ENCODE measurements around the gene NXN. TPM values are rescaled to one million over a fixed set of nuclear protein-coding genes. Genes with fewer than 3 reads are reported as not detected.

NXN gene
- total RNA-seq, 2 experiments from 2014 or later, result 0.14 to 0.70 TPM

GRCh38 chr17:969811-970355 is 9.7 kb downstream of the NXN start:
- no peaks in the 10 kb centered on the region for H3K4me1 Mint-ChIP-seq
- peaks cover 34% of the 10 kb centered on the region for H3K27me3 Mint-ChIP-seq
- no peak overlapping the region for H3K27ac Mint-ChIP-seq
- ATAC-seq (no peak), DNase-seq (no peak)
- no peaks in the 10 kb centered on the region for H3K36me3 Mint-ChIP-seq
- CTCF ChIA-PET, result interaction anchor here (0.7 to 0.8 kb wide), 2 partner anchors 10 to 11 kb away, joined by 3 to 4 read pairs; no protein-coding TSS in a partner anchor
- H3K9me3 Mint-ChIP-seq (ENCODE audit: low read depth), result no peaks in the 10 kb centered on the region
- H3K4me3 Mint-ChIP-seq, result no peak overlapping the region

- H3K27me3 Mint-ChIP-seq, result peaks cover 38% of the 10 kb centered on the region
- no peaks in the 10 kb centered on the region for H3K36me3 Mint-ChIP-seq
- CTCF ChIA-PET, result no interaction called here
- no peak overlapping the region for H3K27ac Mint-ChIP-seq
- ATAC-seq (no peak), DNase-seq (no peak)
- no peaks in the 10 kb centered on the region for H3K4me1 Mint-ChIP-seq
- no peaks in the 10 kb centered on the region for H3K9me3 Mint-ChIP-seq (ENCODE audit: low read depth)
- no peak overlapping the region for H3K4me3 Mint-ChIP-seq
These were observed 10.5 kb downstream of the NXN start for GRCh38 chr17:968812-969730.

DNA sequence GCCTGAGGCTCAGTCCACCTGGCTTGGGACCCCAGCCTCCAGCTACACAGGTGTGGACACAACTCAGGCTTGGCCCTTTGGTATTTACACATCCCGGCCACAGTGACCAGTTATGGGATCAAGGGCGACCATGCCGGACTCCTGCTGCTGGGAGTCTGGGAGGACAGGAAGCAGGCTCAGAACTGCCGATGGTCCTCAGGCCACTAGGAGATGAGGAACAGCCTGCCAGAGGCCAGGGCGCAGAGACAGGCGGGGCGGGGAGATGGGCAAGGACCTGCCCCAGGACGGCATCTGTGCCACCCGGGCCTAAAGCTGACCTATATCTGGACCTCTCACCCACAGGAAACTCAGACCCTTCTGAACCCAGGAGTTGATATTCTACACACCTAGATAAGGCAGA is 12.5 kb downstream of the NXN start:
- DNase-seq (no peak), ATAC-seq (no peak)
- Mint-ChIP-seq H3K27me3 (peaks cover 45% of the 10 kb centered on the region), H3K4me1 (no peaks in the 10 kb centered on the region), H3K36me3 (no peaks in the 10 kb centered on the region), H3K27ac (no peak overlapping the region), H3K9me3 (ENCODE audit: low read depth) (no peaks in the 10 kb centered on the region), H3K4me3 (no peak overlapping the region)
- CTCF ChIA-PET, result no interaction called here

- Mint-ChIP-seq H3K36me3 (no peaks in the 10 kb centered on the region), H3K9me3 (ENCODE audit: low read depth) (no peaks in the 10 kb centered on the region), H3K4me3 (no peak overlapping the region), H3K4me1 (no peaks in the 10 kb centered on the region), H3K27ac (no peak overlapping the region), H3K27me3 (peaks cover 41% of the 10 kb centered on the region)
- ATAC-seq, result no peak
- CTCF ChIA-PET, result interaction anchor here (1.5 kb wide), 1 partner anchor 15 kb away, joined by 5 read pairs; no protein-coding TSS in a partner anchor
- no peak for DNase-seq
These were observed 14.1 kb downstream of the NXN start for GRCh38 chr17:965311-965989.

DNA sequence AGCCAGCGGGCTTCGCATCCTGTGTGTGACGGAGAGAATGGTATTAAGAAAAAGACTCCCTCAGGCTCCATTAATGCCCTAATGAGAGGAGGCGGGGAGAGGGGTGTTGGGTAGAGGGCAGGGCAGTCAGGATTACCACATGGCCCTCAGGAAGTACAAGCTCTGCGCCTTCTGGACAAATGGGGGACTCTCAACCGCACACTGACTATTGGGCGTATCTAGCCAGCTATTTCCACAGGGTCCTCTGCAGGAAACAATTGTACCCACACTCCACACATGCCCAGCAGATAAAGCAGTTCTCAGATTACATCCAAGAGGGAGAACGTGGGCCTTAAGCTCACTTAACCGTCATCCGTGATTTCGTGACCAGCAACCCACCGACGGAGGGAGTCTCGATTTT is 14.7 kb downstream of the NXN start:
- Mint-ChIP-seq H3K4me1 (no peaks in the 10 kb centered on the region), H3K27me3 (peaks cover 35% of the 10 kb centered on the region)
- CTCF ChIA-PET, result interaction anchor here (1.5 kb wide), 1 partner anchor 16 kb away, joined by 5 read pairs; no protein-coding TSS in a partner anchor

GRCh38 chr17:962670-963069 is 16.9 kb downstream of the NXN start:
- CTCF ChIA-PET, result no interaction called here
- H3K27me3 Mint-ChIP-seq, result peaks cover 24% of the 10 kb centered on the region
- DNase-seq (no peak), ATAC-seq (no peak)
- H3K9me3 Mint-ChIP-seq (ENCODE audit: low read depth), result no peaks in the 10 kb centered on the region
- no peaks in the 10 kb centered on the region for H3K4me1 Mint-ChIP-seq
- H3K27ac Mint-ChIP-seq, result no peak overlapping the region
- no peaks in the 10 kb centered on the region for H3K36me3 Mint-ChIP-seq
- no peak overlapping the region for H3K4me3 Mint-ChIP-seq

More for the DNA sequence above, 14.7 kb downstream of the NXN start:
- no peak overlapping the region for H3K4me3 Mint-ChIP-seq
- DNase-seq (no peak), ATAC-seq (no peak)
- no peaks in the 10 kb centered on the region for H3K9me3 Mint-ChIP-seq (ENCODE audit: low read depth)
- H3K36me3 Mint-ChIP-seq, result no peaks in the 10 kb centered on the region
- H3K27ac Mint-ChIP-seq, result no peak overlapping the region

DNA sequence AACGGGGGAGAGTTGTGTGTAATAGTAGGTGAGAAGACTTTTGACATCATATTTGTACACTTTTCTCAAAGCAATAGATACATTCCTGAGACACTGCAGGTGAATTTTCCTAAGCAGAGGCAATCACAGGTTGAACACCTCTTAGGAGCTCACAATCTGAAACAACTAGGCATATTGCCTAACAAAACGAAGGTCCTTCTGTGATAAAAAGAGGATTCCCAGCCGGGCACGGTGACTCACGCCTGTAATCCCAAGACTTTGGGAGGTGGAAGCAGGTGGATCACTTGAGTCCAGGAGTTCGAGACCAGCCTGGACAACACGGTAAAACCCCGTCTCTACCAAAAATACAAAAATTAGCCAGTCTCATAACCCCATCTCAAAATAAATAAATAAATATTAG is 17.4 kb downstream of the NXN start:
- H3K9me3 Mint-ChIP-seq (ENCODE audit: low read depth), result no peaks in the 10 kb centered on the region
- H3K4me1 Mint-ChIP-seq, result no peaks in the 10 kb centered on the region
- no peak for DNase-seq
- peaks cover 24% of the 10 kb centered on the region for H3K27me3 Mint-ChIP-seq
- no peak overlapping the region for H3K27ac Mint-ChIP-seq
- no peaks in the 10 kb centered on the region for H3K36me3 Mint-ChIP-seq
- no peak overlapping the region for H3K4me3 Mint-ChIP-seq
- ATAC-seq, result no peak
- CTCF ChIA-PET, result no interaction called here

DNA sequence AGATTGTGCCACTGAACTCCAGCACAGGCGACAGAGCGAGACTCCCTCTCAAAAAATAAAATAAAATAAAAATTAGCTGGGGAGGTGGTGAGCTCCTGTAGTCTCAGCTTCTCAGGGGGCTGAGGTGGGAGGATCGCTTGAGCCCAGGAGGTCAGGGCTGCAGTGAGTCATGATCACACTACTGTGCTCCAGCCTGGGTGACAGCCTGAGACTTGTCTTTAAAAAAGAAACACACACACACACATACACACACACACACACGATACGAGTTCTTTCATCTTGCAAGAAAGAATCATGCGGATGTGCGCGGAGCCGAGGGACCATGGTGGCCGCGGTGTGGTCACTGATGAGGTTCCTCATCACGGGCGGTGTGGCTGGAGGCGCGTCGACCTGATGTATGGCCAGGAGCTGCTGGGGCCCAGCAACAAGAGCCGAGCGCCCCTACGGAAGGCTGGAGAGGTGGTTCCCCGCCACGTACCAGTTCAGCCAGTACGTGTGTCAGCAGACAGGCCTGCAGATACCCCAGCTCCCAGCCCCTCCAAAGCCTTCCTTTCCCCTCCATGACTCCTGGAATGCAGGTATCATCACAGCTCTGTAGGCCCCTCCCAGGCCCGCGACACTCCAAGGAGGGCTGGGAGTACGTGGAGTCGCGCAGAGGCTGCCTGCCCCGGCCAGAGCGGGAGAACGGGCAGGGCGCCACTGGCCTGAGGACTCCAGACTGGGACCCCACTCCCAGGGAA is 20.7 kb downstream of the NXN start:
- H3K4me1 Mint-ChIP-seq, result no peaks in the 10 kb centered on the region
- CTCF ChIA-PET, result interaction anchor here (1.2 kb wide), 1 partner anchor 12 kb away, joined by 4 read pairs; no protein-coding TSS in a partner anchor
- H3K27me3 Mint-ChIP-seq, result peaks cover 8% of the 10 kb centered on the region
- no peak overlapping the region for H3K4me3 Mint-ChIP-seq
- H3K27ac Mint-ChIP-seq, result no peak overlapping the region
- DNase-seq (no peak), ATAC-seq (no peak)
- H3K36me3 Mint-ChIP-seq, result no peaks in the 10 kb centered on the region
- H3K9me3 Mint-ChIP-seq (ENCODE audit: low read depth), result no peaks in the 10 kb centered on the region

DNA sequence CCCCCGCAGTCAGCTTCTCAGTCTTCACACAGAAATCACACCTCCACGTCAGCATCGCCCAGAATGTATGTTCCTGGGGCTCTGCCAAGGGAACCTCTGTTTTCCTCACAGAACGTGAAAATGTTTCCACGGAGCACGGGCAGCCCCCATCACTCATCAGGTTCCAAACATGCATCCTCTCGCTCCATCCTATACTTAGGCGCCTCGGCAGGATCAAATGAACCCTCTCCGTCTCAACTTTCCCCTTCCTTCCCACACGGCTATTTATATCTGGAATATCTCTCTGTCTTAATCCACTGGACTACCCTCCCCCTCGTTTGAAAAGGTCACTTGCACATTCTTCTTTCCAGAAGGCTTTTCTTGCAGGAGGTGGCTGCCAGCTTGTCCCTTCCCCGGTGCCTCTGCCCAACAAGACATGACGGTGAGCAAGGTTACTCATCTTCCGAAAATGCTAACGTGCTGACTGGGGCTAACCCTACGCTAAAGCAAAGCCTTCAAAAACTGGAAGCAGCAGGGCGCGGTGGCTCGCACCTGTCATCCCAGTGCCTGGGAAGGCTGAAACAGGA is 21.6 kb downstream of the NXN start:
- Mint-ChIP-seq H3K4me3 (no peak overlapping the region), H3K27me3 (peaks cover 7% of the 10 kb centered on the region), H3K4me1 (no peaks in the 10 kb centered on the region), H3K9me3 (ENCODE audit: low read depth) (no peaks in the 10 kb centered on the region), H3K27ac (no peak overlapping the region), H3K36me3 (no peaks in the 10 kb centered on the region)
- ATAC-seq (no peak), DNase-seq (no peak)
- CTCF ChIA-PET, result no interaction called here

DNA sequence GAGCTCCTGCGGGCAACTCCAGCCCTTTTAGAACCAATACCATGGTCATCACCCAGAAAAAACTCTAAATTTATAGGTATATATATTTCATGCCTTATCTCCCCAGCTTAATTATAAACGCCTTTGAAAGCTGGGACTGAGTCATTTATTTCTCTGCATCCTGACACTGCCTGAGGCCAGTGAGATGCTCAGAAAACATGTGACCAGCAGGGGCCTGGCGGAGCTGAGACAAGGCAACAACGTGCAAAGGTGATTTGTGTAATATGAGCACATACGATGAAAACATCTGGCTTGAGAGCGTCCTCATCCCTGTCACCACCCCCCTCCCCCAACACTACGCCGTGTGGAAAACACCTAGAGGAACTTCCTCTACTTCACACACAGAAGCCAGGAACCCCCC is 22.7 kb downstream of the NXN start:
- CTCF ChIA-PET, result interaction anchor here (0.9 kb wide), 1 partner anchor 40 kb away, joined by 3 read pairs; the partner anchor contains the start of gene TIMM22
- Mint-ChIP-seq H3K36me3 (no peaks in the 10 kb centered on the region), H3K27ac (no peak overlapping the region), H3K9me3 (ENCODE audit: low read depth) (no peaks in the 10 kb centered on the region), H3K27me3 (peaks cover 2% of the 10 kb centered on the region), H3K4me1 (no peaks in the 10 kb centered on the region), H3K4me3 (no peak overlapping the region)
- ATAC-seq (no peak), DNase-seq (no peak)

DNA sequence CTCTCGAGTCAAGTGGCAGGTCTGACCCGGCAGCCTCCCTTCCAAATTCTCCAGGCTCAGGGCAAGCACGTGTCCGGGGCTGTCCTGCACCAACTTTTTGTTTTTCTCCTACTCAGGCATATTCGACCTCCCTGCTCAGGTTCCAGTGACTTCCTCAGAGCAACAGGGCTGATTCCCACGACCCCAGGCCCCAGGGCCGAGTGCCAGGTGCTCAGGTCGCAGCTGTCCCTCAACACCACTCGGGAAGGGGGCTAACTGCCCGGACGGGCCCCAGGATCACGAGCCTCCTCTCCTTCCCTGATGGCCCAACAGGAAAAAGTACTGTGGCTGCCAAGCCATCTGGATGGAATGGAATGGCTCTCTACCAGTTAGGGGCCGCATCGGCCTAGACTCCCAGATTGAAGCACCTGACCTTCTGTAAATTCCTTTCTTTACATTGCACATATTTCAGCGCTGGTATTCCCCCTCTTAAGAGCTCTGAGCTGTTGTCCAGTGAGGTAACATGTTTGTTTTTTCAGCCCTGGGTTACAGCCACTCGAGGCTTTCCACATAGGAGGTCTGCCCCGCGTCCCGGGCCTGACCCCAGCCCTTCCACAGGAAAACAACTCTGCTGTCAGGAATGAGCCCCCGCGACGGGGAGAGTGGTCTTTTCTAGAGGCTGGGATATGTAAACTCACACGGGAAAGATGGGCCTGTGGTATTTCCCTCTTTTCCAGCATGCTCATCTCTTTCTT is 25.0 kb downstream of the NXN start:
- no peak overlapping the region for H3K4me3 Mint-ChIP-seq
- H3K27ac Mint-ChIP-seq, result no peak overlapping the region
- H3K9me3 Mint-ChIP-seq (ENCODE audit: low read depth), result no peaks in the 10 kb centered on the region
- peaks cover 16% of the 10 kb centered on the region for H3K27me3 Mint-ChIP-seq
- no peaks in the 10 kb centered on the region for H3K36me3 Mint-ChIP-seq
- DNase-seq (no peak), ATAC-seq (no peak)
- CTCF ChIA-PET, result interaction anchor here (0.7 to 1.2 kb wide), 2 partner anchors 18 to 26 kb away, joined by 3 to 4 read pairs; no protein-coding TSS in a partner anchor
- H3K4me1 Mint-ChIP-seq, result peaks cover 2% of the 10 kb centered on the region

- no peak for DNase-seq
- H3K4me1 Mint-ChIP-seq, result peaks cover 2% of the 10 kb centered on the region
- CTCF ChIA-PET, result interaction anchor here (1.2 kb wide), 1 partner anchor 27 kb away, joined by 3 read pairs; no protein-coding TSS in a partner anchor
- H3K36me3 Mint-ChIP-seq, result no peaks in the 10 kb centered on the region
- peaks cover 16% of the 10 kb centered on the region for H3K27me3 Mint-ChIP-seq
- no peak overlapping the region for H3K27ac Mint-ChIP-seq
- H3K4me3 Mint-ChIP-seq, result no peak overlapping the region
- no peaks in the 10 kb centered on the region for H3K9me3 Mint-ChIP-seq (ENCODE audit: low read depth)
- ATAC-seq, result no peak
These were observed 25.8 kb downstream of the NXN start for GRCh38 chr17:953767-954166.
